A549 (cell line): ENCODE data around the gene FSTL5.

Experiments
- GATA3 ChIP-seq: IDR thresholded peaks from 2 replicates; pipeline ENCODE4 v1.6.1; 2012; ENCODE audit warnings: borderline replicate concordance
- JUN ChIP-seq, 2 experiments: fragments of >200 bp; sonication (Bioruptor Twin); formaldehyde crosslinking; IDR thresholded peaks; 2 replicates in 1 of 2; 3 replicates in 1 of 2; pipeline ENCODE4 v1.6.1; 2016 to 2017
- KDM1A ChIP-seq: fragments of 200-600 bp; sonication (generic); IDR thresholded peaks from 2 replicates; pipeline ENCODE4 v1.6.1; 2016; ENCODE audit warnings: low read depth, mild to moderate bottlenecking
- NFE2L2 ChIP-seq: fragments of 150-350 bp; conservative IDR thresholded peaks from 2 replicates; pipeline ENCODE4 v1.6.1; 2014; ENCODE audit warnings: low read length
- SMC3 ChIP-seq: fragments of >200 bp; sonication (Bioruptor Twin); formaldehyde crosslinking; IDR thresholded peaks from 3 replicates; pipeline ENCODE4 v1.6.1; 2018; ENCODE audit warnings: inconsistent platforms
- TP53 ChIP-seq: fragments of 250-450 bp; sonication (Bioruptor Pico); IDR thresholded peaks from 2 replicates; pipeline ENCODE4 v1.5.0; 2021; ENCODE audit warnings: mild to moderate bottlenecking, moderate library complexity
- TF ChIP-seq, protein P1 (sequence below): IDR thresholded peaks from 2 replicates; pipeline ENCODE4 v1.6.1; 2012
- TF ChIP-seq, protein P2 (sequence below): IDR thresholded peaks from 2 replicates; pipeline ENCODE4 v1.6.1; 2012
- TF ChIP-seq, protein P3 (sequence below): fragments of >200 bp; sonication (Bioruptor Twin); formaldehyde crosslinking; IDR thresholded peaks from 3 replicates; pipeline ENCODE4 v1.5.1; 2016

GRCh38 chr4:161813889-161814288 lies 349.9 kb downstream of the FSTL5 start:
- TF ChIP-seq GATA3: no peak
- no peak for TF ChIP-seq NFE2L2
- no peak for TF ChIP-seq KDM1A
- TF ChIP-seq, protein P1, sequence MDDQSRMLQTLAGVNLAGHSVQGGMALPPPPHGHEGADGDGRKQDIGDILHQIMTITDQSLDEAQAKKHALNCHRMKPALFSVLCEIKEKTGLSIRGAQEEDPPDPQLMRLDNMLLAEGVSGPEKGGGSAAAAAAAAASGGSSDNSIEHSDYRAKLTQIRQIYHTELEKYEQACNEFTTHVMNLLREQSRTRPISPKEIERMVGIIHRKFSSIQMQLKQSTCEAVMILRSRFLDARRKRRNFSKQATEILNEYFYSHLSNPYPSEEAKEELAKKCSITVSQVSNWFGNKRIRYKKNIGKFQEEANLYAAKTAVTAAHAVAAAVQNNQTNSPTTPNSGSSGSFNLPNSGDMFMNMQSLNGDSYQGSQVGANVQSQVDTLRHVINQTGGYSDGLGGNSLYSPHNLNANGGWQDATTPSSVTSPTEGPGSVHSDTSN: no peak
- no peak for TF ChIP-seq SMC3
- TF ChIP-seq, protein P2, sequence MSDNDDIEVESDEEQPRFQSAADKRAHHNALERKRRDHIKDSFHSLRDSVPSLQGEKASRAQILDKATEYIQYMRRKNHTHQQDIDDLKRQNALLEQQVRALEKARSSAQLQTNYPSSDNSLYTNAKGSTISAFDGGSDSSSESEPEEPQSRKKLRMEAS: no peak
- TF ChIP-seq, protein P3, sequence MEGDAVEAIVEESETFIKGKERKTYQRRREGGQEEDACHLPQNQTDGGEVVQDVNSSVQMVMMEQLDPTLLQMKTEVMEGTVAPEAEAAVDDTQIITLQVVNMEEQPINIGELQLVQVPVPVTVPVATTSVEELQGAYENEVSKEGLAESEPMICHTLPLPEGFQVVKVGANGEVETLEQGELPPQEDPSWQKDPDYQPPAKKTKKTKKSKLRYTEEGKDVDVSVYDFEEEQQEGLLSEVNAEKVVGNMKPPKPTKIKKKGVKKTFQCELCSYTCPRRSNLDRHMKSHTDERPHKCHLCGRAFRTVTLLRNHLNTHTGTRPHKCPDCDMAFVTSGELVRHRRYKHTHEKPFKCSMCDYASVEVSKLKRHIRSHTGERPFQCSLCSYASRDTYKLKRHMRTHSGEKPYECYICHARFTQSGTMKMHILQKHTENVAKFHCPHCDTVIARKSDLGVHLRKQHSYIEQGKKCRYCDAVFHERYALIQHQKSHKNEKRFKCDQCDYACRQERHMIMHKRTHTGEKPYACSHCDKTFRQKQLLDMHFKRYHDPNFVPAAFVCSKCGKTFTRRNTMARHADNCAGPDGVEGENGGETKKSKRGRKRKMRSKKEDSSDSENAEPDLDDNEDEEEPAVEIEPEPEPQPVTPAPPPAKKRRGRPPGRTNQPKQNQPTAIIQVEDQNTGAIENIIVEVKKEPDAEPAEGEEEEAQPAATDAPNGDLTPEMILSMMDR: no peak
- TF ChIP-seq JUN (IDR thresholded peaks at IDR 0.05): no peak
- TF ChIP-seq TP53 (CRISPR knock-in tag): no peak
